ENCODE measurements around the gene NFU1.

DNA sequence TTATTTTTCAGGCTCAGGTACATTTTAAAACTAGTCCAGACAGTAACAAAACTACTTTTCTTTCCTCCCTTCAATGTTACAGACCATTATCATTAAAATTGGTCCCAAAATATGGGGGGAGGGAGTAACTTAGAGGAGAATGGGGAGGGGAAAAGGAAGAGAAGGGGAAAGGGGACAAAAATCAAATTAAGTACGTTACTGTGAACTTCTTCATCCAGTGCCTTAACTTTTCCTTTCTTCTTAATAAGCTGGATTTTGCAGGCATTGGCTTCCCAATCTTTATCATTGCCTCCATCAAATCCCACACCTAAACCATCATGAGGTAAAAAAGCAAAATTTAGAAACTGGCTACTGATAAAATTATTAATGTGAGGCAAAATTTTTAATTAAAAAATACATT lies 67.4 kb downstream of the NFU1 start:
- TF ChIP-seq, protein P1, sequence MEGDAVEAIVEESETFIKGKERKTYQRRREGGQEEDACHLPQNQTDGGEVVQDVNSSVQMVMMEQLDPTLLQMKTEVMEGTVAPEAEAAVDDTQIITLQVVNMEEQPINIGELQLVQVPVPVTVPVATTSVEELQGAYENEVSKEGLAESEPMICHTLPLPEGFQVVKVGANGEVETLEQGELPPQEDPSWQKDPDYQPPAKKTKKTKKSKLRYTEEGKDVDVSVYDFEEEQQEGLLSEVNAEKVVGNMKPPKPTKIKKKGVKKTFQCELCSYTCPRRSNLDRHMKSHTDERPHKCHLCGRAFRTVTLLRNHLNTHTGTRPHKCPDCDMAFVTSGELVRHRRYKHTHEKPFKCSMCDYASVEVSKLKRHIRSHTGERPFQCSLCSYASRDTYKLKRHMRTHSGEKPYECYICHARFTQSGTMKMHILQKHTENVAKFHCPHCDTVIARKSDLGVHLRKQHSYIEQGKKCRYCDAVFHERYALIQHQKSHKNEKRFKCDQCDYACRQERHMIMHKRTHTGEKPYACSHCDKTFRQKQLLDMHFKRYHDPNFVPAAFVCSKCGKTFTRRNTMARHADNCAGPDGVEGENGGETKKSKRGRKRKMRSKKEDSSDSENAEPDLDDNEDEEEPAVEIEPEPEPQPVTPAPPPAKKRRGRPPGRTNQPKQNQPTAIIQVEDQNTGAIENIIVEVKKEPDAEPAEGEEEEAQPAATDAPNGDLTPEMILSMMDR (IDR thresholded peaks at IDR 0.05; ENCODE audit: borderline replicate concordance, extremely low read depth, low read length, poor library complexity, severe bottlenecking) = no peak
- no peak for TF ChIP-seq EZH2 (IDR thresholded peaks at IDR 0.05; ENCODE audit: borderline replicate concordance, low read depth, low read length, severe bottlenecking)
